HG03039 (cell line): ENCODE results near the gene ZNF768.
"Not testable (repeated sequence)": the region's sequence is repeated elsewhere in the genome, so short reads cannot be mapped to it uniquely, and the experiment has no call there.

Source experiments
- ATAC-seq: cut with Tn5 transposase; IDR thresholded peaks from one replicate; pipeline ENCODE4 v1.9.1; 2021; ENCODE audit warnings: mild to moderate bottlenecking, moderate library complexity; ENCODE audit not compliant: unreplicated experiment

ZNF768 gene

DNA sequence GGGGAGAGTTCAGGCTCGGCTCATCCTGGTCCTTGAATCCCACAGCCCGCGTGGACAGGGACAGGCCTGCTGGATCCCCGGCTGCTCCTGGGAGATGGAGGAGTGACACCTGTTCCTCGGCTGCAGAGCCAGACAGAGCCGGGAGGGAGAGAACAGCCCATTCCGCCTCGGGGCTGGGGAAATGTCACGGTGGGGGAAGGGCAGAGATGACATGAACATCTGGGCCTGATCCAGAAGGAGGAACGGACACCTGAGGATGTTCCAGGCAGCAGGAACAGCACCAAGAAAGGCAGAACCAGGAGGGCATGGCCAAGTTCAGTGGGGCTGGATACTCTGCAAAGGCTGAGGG, 29.7 kb upstream of the ZNF768 start:
- no peak for ATAC-seq

DNA sequence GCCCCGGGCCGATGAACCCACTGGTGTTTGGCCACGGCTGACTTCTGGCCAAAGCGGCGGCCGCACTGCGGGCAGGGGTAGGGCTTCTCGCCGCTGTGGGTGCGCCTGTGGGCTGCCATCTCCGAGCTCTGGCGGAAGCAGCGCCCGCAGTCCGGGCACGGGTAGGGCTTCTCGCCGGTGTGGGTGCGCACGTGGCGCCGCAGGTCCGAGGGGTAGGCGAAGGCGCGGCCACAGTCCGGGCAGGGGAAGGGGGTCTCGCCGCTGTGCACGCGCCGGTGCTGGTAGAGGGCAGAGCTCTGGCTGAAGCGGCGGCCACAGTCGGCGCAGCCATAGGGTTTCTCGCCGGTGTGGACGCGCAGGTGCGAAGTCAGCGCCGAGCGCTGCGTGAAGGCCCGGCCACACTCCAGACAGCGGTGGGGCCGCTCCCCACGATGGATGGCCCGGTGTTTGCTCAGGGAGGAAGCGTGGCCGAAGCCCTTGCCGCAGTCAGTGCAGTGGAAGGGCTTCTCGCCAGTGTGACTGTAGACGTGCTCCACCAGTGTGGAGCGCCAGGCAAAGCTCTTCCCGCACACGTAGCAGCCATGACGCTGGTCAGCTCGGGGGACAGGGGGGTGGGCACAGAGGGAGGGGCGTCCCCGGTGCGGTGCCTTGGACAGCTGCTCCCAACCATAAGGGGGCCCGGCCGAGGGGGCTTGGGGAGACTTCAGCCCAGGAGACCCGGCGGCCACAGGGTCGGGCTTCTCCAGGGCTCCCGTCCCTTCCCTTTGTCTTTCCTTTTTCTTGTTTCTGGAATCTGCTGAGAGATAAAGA, 29.2 kb upstream of the ZNF768 start:
- ATAC-seq = no peak

DNA sequence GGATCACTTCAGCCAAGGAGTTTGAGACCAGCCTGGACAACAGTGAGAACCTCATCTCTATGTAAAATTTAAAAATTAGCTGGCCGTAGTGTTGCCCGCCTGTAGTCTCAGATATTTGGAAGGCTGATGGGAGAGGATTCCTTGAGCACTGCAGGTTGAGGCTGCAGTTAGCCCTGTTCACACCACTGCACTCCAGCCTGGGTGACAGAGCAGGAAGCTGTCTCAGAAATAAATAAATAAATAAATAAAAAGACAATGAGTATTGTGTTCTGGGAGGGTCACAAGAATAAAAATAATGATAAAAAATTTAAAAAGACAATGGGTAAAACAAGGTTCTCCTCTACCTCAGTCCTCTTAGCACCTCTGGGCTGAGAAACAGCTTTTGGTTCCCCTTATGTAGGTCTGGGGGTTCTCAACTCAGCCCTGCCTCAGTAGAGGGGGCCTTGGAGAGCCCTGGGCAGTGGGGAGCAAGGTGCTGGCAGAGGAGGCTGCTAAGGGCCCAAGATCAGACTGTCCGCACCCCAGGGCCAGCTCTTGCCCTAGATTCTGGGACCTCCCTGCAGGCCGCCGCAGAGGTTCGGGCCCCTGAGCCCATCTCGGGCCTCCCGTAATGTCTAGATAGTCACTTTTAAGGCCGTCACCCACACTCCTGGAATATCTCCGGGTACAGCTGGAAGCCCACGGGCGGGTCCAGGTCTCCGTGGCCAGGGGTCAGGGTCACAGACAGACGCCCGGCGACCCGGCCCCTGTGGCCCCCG, 28.4 kb upstream of the ZNF768 start:
- no peak for ATAC-seq

DNA sequence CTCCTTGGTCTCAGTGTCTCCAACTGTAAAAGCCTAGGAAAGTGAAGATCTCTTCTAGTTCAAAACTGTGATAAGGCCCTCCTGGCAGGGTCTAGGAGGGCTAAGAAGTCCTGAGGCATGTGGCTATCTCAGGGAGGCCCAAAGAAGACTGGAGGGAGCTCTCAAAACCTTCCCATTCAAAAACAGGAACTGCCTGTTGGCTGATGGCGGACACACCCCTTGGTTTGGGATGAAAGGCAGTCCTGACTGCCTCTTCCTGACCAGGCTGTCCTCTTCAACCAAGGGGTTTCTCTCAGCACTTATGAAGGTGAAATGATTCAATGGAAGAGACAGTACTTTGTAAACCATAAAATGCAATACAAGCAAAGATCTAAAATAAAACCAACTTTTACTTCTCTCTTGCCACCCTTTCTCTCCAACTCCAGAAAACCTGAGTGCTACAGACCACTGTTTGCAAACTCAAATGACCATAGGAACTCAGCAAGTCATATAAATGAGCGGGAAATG, 27.1 kb upstream of the ZNF768 start:
- no peak for ATAC-seq

DNA sequence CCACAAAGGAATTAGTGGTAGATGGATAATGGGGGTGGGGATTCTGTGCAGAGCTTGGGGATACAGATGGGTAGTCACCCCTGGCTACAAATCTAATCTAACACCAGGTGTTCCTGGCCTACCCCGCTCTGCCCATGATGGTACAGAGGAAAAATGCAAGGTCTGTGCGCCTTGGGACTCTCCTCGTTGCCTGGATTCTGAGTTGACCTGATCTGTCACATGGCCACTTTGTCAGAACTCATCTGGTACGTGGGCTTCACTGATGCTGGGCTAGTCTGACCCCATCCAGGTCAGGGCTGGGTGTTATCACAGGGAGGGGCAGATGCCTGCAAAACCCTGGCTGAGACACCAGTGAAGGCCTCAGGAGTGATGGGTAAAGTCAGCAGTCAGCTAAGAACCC, 26.6 kb upstream of the ZNF768 start:
- ATAC-seq = no peak

DNA sequence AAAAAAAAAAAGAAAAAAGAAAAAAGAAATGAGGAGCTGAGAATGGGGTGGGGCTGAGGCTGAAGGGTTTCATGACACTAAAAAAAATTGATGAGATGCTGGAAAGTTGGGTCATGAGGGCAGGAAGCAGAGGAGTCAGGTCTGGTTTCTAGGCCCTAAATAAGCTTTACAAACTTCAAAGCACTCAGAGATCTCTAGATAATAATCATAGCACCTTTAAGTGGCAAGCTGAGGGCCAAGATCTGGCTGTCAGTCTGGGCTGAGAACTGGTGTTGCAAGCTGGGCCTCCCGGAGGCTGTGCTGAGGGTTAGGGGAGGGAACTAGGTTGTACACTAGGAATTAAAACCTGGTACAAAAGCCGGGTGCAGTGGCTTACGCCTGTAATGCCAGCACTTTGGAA, 25.4 kb upstream of the ZNF768 start:
- ATAC-seq = no peak

DNA sequence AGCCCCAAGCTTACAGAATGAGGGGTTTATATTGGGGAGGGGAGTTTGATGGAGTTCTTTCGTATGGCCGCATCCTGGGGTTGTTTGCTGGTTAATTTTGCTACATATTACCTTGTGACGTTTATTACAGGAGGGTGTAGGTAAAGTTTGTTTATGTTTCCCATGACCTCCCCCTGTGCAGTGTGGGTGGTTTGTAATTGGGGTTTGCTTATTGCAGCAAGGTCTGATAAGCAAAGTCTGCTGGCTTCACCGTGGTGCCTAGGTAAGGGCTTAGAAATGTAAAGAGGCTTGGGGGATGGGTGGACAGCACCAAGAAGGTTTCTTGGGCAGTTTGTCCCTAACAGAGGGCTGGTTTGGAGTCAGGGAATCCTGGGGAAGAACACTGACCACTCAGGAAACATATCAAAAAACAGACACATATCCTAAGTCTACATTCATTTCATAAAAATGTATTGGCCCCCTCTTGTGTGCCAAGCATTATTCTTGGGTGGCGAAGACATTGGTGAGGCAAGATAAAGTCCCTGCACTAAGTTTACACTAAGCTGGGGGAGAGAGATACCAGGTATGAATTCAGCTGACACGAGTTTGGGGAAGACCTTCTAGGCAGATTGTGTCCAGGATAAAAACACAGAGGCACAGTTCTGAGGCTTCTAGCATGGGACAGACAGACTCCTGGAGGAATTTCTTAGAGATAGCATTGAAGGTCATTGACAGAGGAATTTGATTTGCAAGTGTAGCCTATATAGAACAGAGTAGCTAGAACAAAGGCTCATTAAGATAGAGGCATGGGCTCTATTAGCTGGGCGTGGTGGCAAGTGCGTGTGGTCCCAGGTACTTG, 22.3 kb upstream of the ZNF768 start:
- ATAC-seq = no peak

DNA sequence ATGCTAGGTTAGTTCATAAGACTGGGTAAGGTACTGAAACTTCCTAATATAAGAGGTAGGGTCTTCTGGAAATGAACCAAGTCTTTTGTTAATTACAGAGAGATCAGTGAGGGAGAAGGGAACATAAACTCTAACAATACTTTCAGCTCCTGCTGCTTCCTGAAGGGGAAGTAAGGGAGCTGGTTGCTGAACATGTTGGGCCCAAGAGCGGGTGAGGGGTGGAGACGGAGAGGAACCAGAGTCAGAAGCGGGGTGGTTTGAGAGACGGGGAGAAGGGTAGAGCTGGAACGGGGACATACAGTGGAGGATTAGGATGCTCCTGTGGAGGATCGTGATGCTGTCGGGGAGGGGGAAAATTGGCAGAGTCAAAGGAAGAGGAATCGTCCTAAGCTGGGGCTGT, 19.7 kb upstream of the ZNF768 start:
- no peak for ATAC-seq

DNA sequence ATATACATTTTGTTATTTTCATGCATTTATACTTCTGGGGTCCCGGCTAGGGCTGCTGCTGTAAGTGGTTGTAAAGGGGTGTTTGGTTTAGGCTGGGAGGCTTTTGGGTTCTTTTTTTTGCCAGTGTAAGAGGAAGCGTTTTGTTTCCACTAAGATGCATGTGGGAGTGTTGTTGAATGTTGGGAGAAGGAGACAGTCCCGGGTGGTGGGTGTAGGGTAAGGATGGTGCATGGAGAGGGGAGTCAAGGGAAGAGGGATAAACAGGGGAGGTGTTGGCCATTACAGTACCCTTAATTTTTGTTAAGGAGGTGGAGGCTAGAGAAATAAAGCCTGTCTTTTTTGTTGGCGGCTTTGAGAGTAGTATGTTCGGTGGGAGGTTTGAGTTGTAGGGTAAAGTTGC, 16.7 kb upstream of the ZNF768 start:
- ATAC-seq = no peak

DNA sequence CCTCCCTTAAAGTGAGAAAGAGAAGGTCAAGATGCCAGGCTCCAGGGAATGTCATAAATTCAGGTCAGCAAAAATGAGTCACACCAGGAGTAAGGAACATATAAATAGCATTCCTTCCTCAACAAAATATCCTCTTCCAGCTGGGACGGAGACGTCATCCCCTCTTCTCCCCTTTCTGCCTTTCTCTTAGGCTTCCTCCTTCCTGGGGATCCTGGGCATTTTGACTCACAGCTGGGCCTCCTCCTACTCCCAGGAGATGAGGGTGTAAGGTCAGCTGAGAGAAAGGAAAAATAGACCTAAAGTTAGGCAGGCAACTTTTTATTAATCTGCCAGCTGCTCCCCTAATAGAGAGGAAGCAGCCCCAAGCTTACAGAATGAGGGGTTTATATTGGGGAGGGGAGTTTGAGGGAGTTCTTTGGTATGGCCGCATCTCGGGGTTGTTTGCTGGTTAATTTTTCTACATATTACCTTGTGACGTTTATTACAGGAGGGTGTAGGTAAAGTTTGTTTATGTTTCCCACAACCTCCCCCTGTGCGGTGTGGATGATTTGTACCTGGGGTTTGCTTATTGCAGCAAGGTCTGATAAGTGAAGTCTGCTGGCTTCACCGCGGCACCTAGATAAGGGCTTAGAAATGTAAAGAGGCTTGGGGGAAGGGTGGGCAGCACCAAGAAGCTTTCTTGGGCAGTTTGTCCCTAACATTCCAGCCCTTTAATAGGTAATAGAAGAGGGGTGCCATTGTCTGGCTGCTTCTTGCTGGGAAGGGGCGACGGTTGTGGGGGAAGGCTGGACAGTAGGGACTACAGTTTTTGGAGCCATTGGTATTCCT, 15.3 kb upstream of the ZNF768 start:
- no peak for ATAC-seq

DNA sequence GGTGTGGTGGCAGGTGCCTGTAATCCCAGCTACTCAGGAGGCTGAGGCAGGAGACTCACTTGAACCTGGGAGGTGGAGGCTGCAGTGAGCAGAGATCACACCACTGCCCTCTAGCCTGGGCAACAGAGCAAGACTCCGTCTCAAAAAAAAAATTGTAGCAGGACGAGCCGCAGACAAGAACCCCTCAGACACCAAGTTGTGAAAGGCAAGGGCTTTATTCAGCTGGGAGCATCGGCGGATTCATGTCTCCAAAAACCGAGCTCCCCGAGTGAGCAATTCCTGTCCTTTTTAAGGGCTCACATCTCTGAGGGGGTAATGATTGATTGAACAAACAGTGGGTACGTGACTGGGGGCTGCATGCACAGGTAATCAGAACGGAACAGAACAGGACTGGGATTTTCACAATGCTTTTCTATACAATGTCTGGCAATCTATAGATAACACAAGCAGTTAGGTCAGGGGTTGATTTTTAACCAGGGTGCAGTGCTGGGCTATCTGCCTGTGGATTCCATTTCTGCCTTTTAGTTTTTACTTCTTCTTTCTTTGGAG, 14.6 kb upstream of the ZNF768 start:
- ATAC-seq = not testable (repeated sequence)

DNA sequence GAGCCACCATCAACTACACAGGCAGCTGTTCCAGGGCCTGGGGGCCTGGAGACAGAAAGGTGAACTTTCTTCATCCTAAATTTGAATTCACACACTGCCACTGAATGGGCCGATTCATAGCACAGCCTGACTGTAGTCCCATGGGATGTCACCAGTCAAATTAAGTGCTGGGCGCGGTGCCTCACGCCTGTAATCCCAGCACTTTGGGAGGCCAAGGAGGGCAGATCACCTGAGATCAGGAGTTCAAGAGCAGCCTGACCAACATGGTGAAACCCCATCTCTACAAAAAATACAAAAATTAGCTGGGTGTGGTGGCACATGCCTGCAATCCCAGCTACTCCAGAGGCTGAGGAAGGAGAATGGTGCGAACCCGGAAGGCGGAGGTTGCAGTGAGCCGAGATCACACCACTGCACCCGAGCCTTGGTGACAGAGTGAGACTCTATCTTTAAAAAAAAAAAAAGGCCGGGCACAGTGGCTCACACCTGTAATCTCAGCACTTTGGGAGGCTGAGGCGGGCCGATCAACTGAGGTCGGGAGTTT, 13.7 kb upstream of the ZNF768 start:
- not testable (repeated sequence) for ATAC-seq

DNA sequence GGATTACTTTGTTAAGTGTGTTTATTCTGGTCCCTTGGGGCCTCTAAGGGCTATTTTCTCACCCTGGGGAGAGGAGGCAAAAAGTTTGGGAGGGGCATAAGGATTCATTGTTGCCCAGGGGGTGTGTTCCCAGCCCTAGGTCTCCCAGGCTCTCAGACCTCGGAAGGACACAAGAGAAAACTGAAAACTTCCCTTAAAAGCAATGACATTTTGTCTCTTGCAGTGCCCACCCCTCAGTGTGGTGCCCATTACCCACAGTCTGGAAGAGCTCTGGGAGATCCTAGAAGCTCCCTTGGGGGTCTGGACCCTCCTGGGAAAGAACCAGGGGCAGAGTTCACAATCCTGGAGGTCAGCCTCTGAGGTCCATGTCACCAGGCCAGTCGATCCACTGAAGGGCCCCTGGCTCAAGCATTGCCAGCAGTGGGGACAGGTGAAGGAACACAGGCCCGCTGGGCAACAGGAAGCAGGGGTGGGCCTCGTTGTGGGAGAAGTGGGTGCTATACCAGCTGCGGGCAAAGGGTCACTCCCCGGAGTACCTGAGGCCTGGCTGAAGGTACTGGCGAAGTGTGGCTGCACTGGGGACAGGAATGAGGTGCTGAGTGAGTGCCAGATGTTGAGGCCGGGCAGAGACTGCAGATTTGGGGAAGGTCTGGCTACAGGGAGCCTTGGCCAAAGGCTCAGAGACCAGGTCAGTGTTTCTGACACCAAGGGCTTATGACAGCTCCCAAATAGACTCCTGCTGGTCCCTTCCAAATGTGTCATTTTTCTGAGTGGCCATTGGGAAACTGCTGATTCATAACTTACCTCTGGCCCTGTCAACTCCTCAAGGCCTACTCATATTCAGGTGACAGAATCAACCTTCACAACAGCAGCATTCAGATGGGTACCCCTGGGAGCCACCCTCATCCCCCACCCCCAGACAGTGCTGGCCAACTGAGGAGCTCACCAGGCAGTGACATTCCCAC, 12.9 kb upstream of the ZNF768 start:
- ATAC-seq = no peak

DNA sequence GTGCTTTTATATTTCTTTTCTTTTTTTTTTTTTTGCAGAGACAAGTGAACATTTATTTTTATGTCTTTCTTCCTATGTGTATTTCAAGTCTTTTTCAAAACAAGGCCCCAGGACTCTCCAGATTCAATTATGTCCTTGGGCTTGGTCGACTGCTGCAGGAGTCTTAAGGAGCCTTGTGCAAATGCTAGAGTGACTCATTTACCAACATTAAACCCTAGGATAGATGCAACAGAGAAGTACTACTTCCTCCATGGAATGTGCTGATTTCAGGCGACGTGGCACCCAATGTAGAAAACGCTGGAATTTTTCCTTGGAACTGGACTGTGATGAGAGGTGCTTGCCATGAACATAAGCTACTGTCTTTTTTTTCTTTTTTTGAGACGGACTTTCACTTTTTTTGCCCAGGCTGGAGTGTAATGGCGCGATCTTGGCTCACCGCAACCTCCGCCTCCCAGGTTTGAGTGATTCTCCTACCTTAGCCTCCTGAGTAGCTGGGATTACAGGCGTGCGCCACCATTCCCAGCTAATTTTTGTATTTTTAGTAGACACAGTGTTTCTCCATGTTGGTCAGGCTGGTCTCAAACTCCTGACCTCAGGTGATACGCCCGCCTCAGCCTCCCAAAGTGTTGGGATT, 10.1 kb upstream of the ZNF768 start:
- ATAC-seq = not testable (repeated sequence)

DNA sequence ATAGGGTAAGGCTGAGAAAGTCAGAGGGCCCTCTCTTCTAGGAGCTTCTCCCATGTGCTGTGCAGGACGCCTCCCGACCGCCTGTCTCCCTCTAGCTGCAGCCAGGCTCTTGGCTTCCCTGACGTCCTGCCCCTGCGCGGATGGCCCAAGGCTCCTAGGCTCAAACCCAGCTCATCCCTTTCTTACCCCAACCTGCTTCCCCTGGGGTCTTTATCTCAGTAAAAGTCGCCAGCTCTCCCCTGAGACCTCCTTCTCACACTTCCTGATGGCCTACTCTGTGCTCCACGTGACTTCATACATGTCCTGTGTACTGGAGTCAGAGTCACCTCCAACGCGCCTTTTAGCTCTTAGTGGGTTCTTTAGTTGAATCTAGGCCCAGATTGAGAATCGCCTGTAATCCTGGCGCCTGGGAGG, 9.4 kb upstream of the ZNF768 start:
- ATAC-seq = no peak

DNA sequence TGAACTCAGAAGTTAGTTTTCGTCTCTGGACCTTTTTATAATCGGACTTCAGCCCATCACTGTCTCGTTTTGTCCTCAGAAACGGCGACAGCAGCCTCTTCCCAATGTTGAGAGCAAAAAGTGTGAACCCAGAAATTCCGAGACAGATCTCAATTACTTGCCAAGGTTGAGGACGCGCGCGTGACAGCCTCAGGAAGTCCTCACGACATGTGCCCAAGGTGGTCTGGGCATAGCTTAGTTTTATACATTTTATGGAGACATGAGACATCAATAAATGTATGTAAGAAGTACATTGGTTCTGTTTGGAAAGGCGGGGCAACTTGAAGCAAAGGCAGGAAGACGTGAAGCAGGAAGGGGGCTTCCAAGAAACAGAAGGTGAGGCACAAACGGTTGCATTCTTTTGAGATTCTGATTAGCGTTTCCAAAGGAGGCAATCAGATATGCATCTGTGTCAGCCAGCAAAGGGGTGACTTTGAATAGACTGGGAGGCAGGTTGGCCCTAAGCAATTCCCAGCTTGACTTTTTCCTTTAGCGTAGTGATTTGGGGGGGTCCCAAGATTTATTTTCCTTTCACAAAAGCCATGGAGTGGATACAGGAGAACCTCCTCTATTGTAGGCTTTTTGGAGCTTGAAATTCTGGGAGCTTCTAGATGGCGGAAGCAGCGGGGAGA, 8.9 kb upstream of the ZNF768 start:
- peak; percentile 11 for ATAC-seq

DNA sequence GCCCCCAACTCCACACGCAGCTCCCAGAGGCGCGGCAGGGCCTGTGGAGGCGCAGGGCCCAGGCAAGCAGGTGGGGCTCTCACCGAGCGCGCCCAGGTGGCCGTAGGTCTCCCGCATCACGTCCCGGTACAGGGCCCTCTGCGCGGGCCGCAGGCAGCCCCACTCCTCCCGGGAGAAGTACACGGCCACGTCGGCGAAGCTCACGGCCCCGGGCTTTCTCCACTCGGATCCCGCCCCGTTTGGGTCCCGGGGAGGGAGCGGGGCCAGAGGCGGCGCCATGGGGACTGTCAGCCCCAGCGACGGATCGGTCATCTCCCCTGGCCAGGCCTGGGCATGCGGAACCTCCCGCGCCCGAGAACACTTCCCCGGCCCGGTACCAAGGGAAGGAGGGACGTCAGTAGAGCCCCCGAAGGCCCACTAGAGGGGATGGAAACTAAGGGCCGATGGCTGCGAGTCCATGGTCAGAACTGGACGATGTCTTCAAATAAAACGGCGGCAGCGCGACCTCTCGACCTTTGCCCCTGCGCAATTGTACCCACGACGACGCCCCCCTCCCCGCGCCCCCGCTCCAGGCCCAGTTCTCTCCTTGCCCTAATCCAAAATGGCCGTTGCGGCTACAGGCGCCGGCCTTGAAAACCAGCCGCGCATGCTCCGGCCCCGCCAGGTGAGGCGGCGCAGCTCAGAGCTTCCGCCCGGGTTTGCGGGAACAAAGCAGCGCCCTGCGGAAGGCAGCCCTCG, 8.2 kb upstream of the ZNF768 start, which contains the start of gene ZNF747:
Gene ZNF747, minus strand, starts transcription at position 491 of the 738 bp plus-strand sequence. Its CDS starts 179 bp downstream, at position 312.
- peak; percentile 57 for ATAC-seq
